DOHH2 (cell line): ENCODE data around the gene ALK.
"Not testable (repeated sequence)": the region's sequence is repeated elsewhere in the genome, so short reads cannot be mapped to it uniquely, and the experiment has no call there.

Experiments used
- H3F3A ChIP-seq: fragments of 200-600 bp; sonication (generic), shearing (Covaris generic); 2 replicates; pipeline ENCODE4 v1.6.0; 2016; ENCODE audit warnings: antibody characterized with exemption, mild to moderate bottlenecking; ENCODE audit not compliant: control insufficient read depth, insufficient read depth
- H3K27ac ChIP-seq: fragments of 200-600 bp; sonication (generic); 2 replicates; pipeline ENCODE4 v1.5.1; 2014; ENCODE audit warnings: low read depth, mild to moderate bottlenecking, low read length, moderate library complexity
- H3K27me3 ChIP-seq: fragments of 200-600 bp; sonication (generic); 2 replicates; pipeline ENCODE4 v1.6.1; 2014; ENCODE audit warnings: mild to moderate bottlenecking, low read length, mixed read lengths; ENCODE audit not compliant: control insufficient read depth
- H3K36me3 ChIP-seq: fragments of 200-600 bp; sonication (generic); 2 replicates; pipeline ENCODE4 v1.6.1; 2014; ENCODE audit warnings: mild to moderate bottlenecking, low read length, moderate library complexity, mixed read lengths; ENCODE audit not compliant: control insufficient read depth
- H3K4me1 ChIP-seq: fragments of 200-600 bp; sonication (generic); 2 replicates; pipeline ENCODE4 v1.6.1; 2014; ENCODE audit warnings: mild to moderate bottlenecking, low read length, mixed read lengths; ENCODE audit not compliant: control insufficient read depth
- H3K4me2 ChIP-seq: fragments of 200-600 bp; sonication (generic); 2 replicates; pipeline ENCODE4 v1.6.0; 2014; ENCODE audit warnings: mild to moderate bottlenecking, low read length, moderate library complexity
- H3K4me3 ChIP-seq: fragments of 200-600 bp; sonication (generic); 2 replicates; pipeline ENCODE4 v1.5.1; 2014; ENCODE audit warnings: mild to moderate bottlenecking, low read length, mixed read lengths
- H3K79me2 ChIP-seq: fragments of 200-600 bp; sonication (generic); 2 replicates; pipeline ENCODE4 v1.6.1; 2014; ENCODE audit warnings: mild to moderate bottlenecking, low read length, mixed read lengths; ENCODE audit not compliant: control insufficient read depth
- H3K9me2 ChIP-seq: fragments of 200-600 bp; sonication (generic); replicated peaks from 2 replicates; pipeline ENCODE4 v1.6.1; 2014; ENCODE audit warnings: mild to moderate bottlenecking, low read length, mixed read lengths; ENCODE audit not compliant: control insufficient read depth
- H3K9me3 ChIP-seq: fragments of 200-600 bp; sonication (generic); 2 replicates; pipeline ENCODE4 v1.6.1; 2014; ENCODE audit warnings: antibody characterized with exemption, low read length, mixed read lengths; ENCODE audit not compliant: control insufficient read depth, insufficient read depth
- H4K20me1 ChIP-seq: fragments of 200-600 bp; sonication (generic); 2 replicates; pipeline ENCODE4 v1.6.0; 2014; ENCODE audit warnings: low read depth, mild to moderate bottlenecking, antibody characterized with exemption, low read length, moderate library complexity; ENCODE audit not compliant: control insufficient read depth, insufficient read depth
- CTCF ChIP-seq: fragments of 200-600 bp; sonication (generic); IDR thresholded peaks from one replicate; pipeline ENCODE4 v1.5.1; 2014; ENCODE audit warnings: antibody characterized with exemption, mild to moderate bottlenecking, low read depth, low read length; ENCODE audit not compliant: poor library complexity, severe bottlenecking
- EZH2phosphoT487 ChIP-seq: fragments of 200-600 bp; sonication (generic); IDR thresholded peaks from 2 replicates; pipeline ENCODE4 v1.6.1; 2017; ENCODE audit warnings: borderline replicate concordance, mild to moderate bottlenecking, antibody characterized with exemption, low read length, moderate library complexity, mixed read lengths

ALK gene

DNA sequence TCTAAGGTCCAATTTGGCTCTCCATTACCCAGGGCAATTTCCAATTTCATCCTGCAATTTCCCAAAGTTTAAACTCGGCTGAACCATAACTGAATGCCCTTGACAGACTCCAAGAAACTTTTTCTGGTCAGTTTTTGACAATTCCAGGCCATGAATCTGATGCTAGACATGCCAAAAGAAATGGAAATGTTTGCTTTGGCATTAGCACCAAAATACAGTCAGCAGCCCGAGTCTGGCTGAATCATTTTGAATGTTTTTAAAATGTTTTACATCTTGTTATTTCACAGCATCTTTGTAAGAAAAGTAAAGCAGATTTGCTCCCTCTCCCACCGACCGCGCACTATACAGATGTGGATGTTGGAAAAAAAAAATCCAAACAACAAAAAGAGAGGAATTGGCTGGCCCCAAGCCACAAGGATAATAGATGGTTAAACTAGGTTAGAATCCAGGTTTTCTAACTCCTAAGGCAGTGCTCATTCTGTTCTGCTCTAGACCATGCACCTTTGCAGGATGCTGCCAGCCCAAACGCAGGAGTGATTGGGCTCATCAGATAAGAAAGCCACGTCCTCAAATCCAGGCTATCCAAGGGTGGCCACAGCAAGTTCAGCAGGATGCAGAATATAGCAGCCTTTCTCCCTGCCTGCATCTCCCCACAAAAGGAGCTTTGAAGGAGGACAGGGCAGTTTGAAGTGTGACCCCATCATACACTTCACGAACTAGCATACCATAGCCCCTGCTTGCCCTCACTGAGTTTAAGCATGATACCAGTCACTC is 167.5 kb downstream of the ALK start:
- H3K4me1 ChIP-seq, result no peaks in the 10 kb centered on the region
- TF ChIP-seq CTCF, result no peak
- TF ChIP-seq EZH2phosphoT487, result no peak
- no peaks in the 10 kb centered on the region for H3K9me2 ChIP-seq
- H3K4me2 ChIP-seq, result no peak overlapping the region
- no peaks in the 10 kb centered on the region for H3K36me3 ChIP-seq
- H3K4me3 ChIP-seq, result no peak overlapping the region
- H3F3A ChIP-seq, result no peaks in the 10 kb centered on the region
- H3K79me2 ChIP-seq, result no peaks in the 10 kb centered on the region
- no peaks in the 10 kb centered on the region for H4K20me1 ChIP-seq
- no peaks in the 10 kb centered on the region for H3K9me3 ChIP-seq
- H3K27me3 ChIP-seq, result no peaks in the 10 kb centered on the region
- H3K27ac ChIP-seq, result no peak overlapping the region

DNA sequence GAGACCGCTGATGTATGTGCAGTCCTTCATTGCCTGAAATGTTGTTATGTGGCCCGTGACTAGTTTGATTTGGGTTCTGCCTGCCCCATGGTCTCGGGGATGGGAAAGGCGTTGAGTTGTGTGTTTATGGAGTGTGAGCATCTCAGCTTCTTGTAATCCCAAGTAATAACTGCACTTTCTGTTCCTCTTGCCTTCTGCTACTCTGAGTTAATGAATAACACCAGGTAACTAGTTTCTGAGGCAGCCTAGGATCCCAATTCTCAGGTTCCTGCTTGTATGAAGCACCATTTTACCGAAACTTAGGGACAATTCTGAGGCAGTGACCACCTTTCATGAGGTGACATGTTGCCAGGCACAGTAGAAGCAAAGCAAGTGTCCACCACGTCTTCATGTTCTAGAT is 170.0 kb downstream of the ALK start:
- H3F3A ChIP-seq, result no peaks in the 10 kb centered on the region
- H3K4me1 ChIP-seq, result no peaks in the 10 kb centered on the region
- H3K36me3 ChIP-seq, result no peaks in the 10 kb centered on the region
- H3K27me3 ChIP-seq, result no peaks in the 10 kb centered on the region
- no peaks in the 10 kb centered on the region for H3K9me3 ChIP-seq
- no peak overlapping the region for H3K4me3 ChIP-seq
- no peak overlapping the region for H3K27ac ChIP-seq
- no peaks in the 10 kb centered on the region for H3K79me2 ChIP-seq
- TF ChIP-seq EZH2phosphoT487 (no peak), CTCF (no peak)
- no peaks in the 10 kb centered on the region for H4K20me1 ChIP-seq
- H3K4me2 ChIP-seq, result no peak overlapping the region
- no peaks in the 10 kb centered on the region for H3K9me2 ChIP-seq

GRCh38 chr2:29750463-29750862 is 170.9 kb downstream of the ALK start:
- not testable (repeated sequence) for H3K9me3 ChIP-seq, H3K4me2 ChIP-seq, H3K27ac ChIP-seq, H3K9me2 ChIP-seq, H3K27me3 ChIP-seq, H3K4me3 ChIP-seq, H3K36me3 ChIP-seq, H3K79me2 ChIP-seq, H4K20me1 ChIP-seq, H3K4me1 ChIP-seq, H3F3A ChIP-seq

GRCh38 chr2:29749843-29750242 is 171.5 kb downstream of the ALK start:
- H3K79me2 ChIP-seq, result no peaks in the 10 kb centered on the region
- H3F3A ChIP-seq, result no peaks in the 10 kb centered on the region
- H3K4me2 ChIP-seq, result no peak overlapping the region
- H3K4me1 ChIP-seq, result no peaks in the 10 kb centered on the region
- no peaks in the 10 kb centered on the region for H3K27me3 ChIP-seq
- H3K9me3 ChIP-seq, result no peaks in the 10 kb centered on the region
- TF ChIP-seq CTCF (no peak), EZH2phosphoT487 (no peak)
- H3K36me3 ChIP-seq, result no peaks in the 10 kb centered on the region
- H3K4me3 ChIP-seq, result no peak overlapping the region
- H4K20me1 ChIP-seq, result no peaks in the 10 kb centered on the region
- H3K9me2 ChIP-seq, result no peaks in the 10 kb centered on the region
- H3K27ac ChIP-seq, result no peak overlapping the region
